ENCODE results near the gene GNLY.

- TF ChIP-seq POLR2A (IDR thresholded peaks at IDR 0.05; ENCODE audit: low read length): no peak
- no peak for TF ChIP-seq GATA1 (IDR thresholded peaks at IDR 0.05; ENCODE audit: low read depth, low read length)
These were observed 36.6 kb downstream of the GNLY start for GRCh38 chr2:85730686-85731230.

All from erythroblast (primary cell).